Suprapubic skin (tissue), 4 donors: ENCODE measurements around the gene MINPP1.
"Not testable (repeated sequence)": the region's sequence is repeated elsewhere in the genome, so short reads cannot be mapped to it uniquely, and the experiment has no call there.

Source experiments
- EP300 ChIP-seq: sonication (generic); formaldehyde crosslinking; IDR thresholded peaks from one replicate; pipeline ENCODE4 v1.6.1; 2017; ENCODE audit warnings: antibody characterized with exemption
- POLR2A ChIP-seq, 2 donors: fragments of 450-650 bp; IDR thresholded peaks; one replicate each; pipeline ENCODE4 v1.6.1; 2017; ENCODE audit warnings: antibody characterized with exemption in 2 of 2, mild to moderate bottlenecking in 2 of 2, moderate library complexity in 2 of 2
- POLR2AphosphoS5 ChIP-seq, 3 donors: sonication (generic); formaldehyde crosslinking; IDR thresholded peaks; one replicate each; pipeline ENCODE4 v1.6.1; 2017; ENCODE audit warnings: antibody characterized with exemption in 3 of 3
- TF ChIP-seq, protein P1 (sequence below), 2 donors: fragments of 200-600 bp in 1 of 2; fragments of 450-650 bp in 1 of 2; sonication (generic) in 1 of 2; IDR thresholded peaks; one replicate each; pipeline ENCODE4 v1.5.1; 2016 to 2019; ENCODE audit warnings: antibody characterized with exemption in 2 of 2, mild to moderate bottlenecking in 1 of 2, moderate library complexity in 1 of 2

GRCh38 chr10:87488733-87489132 lies 16.0 kb upstream of the MINPP1 start:
- TF ChIP-seq, protein P1, sequence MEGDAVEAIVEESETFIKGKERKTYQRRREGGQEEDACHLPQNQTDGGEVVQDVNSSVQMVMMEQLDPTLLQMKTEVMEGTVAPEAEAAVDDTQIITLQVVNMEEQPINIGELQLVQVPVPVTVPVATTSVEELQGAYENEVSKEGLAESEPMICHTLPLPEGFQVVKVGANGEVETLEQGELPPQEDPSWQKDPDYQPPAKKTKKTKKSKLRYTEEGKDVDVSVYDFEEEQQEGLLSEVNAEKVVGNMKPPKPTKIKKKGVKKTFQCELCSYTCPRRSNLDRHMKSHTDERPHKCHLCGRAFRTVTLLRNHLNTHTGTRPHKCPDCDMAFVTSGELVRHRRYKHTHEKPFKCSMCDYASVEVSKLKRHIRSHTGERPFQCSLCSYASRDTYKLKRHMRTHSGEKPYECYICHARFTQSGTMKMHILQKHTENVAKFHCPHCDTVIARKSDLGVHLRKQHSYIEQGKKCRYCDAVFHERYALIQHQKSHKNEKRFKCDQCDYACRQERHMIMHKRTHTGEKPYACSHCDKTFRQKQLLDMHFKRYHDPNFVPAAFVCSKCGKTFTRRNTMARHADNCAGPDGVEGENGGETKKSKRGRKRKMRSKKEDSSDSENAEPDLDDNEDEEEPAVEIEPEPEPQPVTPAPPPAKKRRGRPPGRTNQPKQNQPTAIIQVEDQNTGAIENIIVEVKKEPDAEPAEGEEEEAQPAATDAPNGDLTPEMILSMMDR (IDR thresholded peaks at IDR 0.05), result not testable (repeated sequence)
- TF ChIP-seq EP300; POLR2AphosphoS5 (IDR thresholded peaks at IDR 0.05); POLR2A (IDR thresholded peaks at IDR 0.05): not testable (repeated sequence)
